Hepatocyte (in vitro differentiated cells): ENCODE measurements around the gene TFR2.

ENCODE experiments used
- CTCF ChIP-seq: fragments of 200-600 bp; sonication (generic); IDR thresholded peaks from 2 replicates; pipeline ENCODE4 v1.5.1; 2016; ENCODE audit warnings: antibody characterized with exemption, mild to moderate bottlenecking; ENCODE audit not compliant: poor library complexity
- EZH2 ChIP-seq: fragments of 200-600 bp; sonication (generic); IDR thresholded peaks from 2 replicates; pipeline ENCODE4 v1.6.1; 2016; ENCODE audit warnings: antibody characterized with exemption, mild to moderate bottlenecking, borderline replicate concordance

- no peak for TF ChIP-seq CTCF
- TF ChIP-seq EZH2 = no peak
Observed at GRCh38 chr7:100654908-100655831, 13.8 kb upstream of the TFR2 start.
